HCT116 (cell line): Measurements from ENCODE around the gene HSPG2. TPM values are rescaled to one million over a fixed set of nuclear protein-coding genes. Genes with fewer than 3 reads are reported as not detected.

ENCODE experiments used
- ATAC-seq: fragments of 200-7000 bp; cut with Tn5 transposase; 2 replicates; pipeline ENCODE4 v1.9.1; 2020; ENCODE audit warnings: mild to moderate bottlenecking, moderate library complexity
- BruUV-seq: library from RNA; stranded (reverse); fragments of 400-500 nt; replicated peaks from 2 replicates; lab custom pipeline; 2021; lab: Mats Ljungman, UMichigan
- CTCF ChIA-PET: fragments of 300-600 bp; sonication (Branson Sonifier 250); formaldehyde crosslinking; loops from one replicate; lab custom pipeline; 2021; ENCODE audit warnings: antibody characterized with exemption; lab: Charles Lee
- POLR2A ChIA-PET: fragments of 300-600, 350-600 bp; sonication (Branson Sonifier 250); formaldehyde crosslinking; loops from one replicate; lab custom pipeline; 2021; ENCODE audit warnings: antibody characterized with exemption; lab: Charles Lee
- RAD21 ChIA-PET, 2 experiments: fragments of 300-600 bp; sonication (Branson Sonifier 250); formaldehyde crosslinking; loops; one replicate each; lab custom pipeline; 2023; ENCODE audit warnings: low total read pairs in 2 of 2; ENCODE audit not compliant: uncharacterized antibody in 2 of 2, unreplicated experiment in 2 of 2, low non-redundant PET in 1 of 2; lab: Charles Lee
- DNase-seq: peaks from one replicate; pipeline ENCODE4 v3.0.0-alpha.2; 2010; ENCODE audit warnings: low read depth, low spot score
- H2AFZ ChIP-seq: fragments of 200-600 bp; shearing (Covaris generic), sonication (generic); 2 replicates; pipeline ENCODE4 v1.6.1; 2017; ENCODE audit warnings: low read depth, mixed run types, mixed read lengths, antibody characterized with exemption, low read length; ENCODE audit not compliant: poor library complexity, severe bottlenecking
- H3K27ac ChIP-seq: 2 replicates; pipeline ENCODE4 v1.5.1; 2012; ENCODE audit warnings: low read depth, low read length
- H3K27me3 ChIP-seq: fragments of 200-600 bp; sonication (generic); 2 replicates; pipeline ENCODE4 v1.6.1; 2016; ENCODE audit warnings: mixed run types, low read length, mixed read lengths; ENCODE audit not compliant: insufficient read depth
- H3K36me3 ChIP-seq, 2 experiments: fragments of 200-500 bp in 1 of 2; fragments of 200-600 bp in 1 of 2; sonication (Bioruptor generic) in 1 of 2; sonication (generic) in 1 of 2; 2 replicates each; pipeline versions ENCODE4 v1.5.1 to v1.6.1; 2014 to 2016; ENCODE audit warnings: low read length in 2 of 2, inconsistent platforms in 1 of 2, mixed read lengths in 1 of 2, mixed run types in 1 of 2; ENCODE audit not compliant: insufficient read depth in 2 of 2, control insufficient read depth in 1 of 2
- H3K4me1 ChIP-seq, 2 experiments: fragments of 200-600 bp in 1 of 2; sonication (generic) in 1 of 2; 2 replicates each; pipeline versions ENCODE4 v1.5.1 to v1.6.1; 2012 to 2017; ENCODE audit warnings: low read length in 2 of 2, inconsistent platforms in 1 of 2, mild to moderate bottlenecking in 1 of 2, mixed read lengths in 1 of 2, mixed run types in 1 of 2, moderate library complexity in 1 of 2; ENCODE audit not compliant: insufficient read depth in 2 of 2, control insufficient read depth in 1 of 2
- H3K4me2 ChIP-seq: fragments of 200-600 bp; sonication (generic); 2 replicates; pipeline ENCODE4 v1.6.1; 2017; ENCODE audit warnings: mixed run types, low read length, mixed read lengths
- H3K4me3 ChIP-seq, 2 experiments: fragments of 200-600 bp in 1 of 2; sonication (generic) in 1 of 2; replicated peaks in 1 of 2; 2 replicates each; pipeline ENCODE4 v1.5.1; 2011 to 2016; ENCODE audit warnings: low read length in 2 of 2, control low read depth in 1 of 2, low read depth in 1 of 2, mild to moderate bottlenecking in 1 of 2, mixed read lengths in 1 of 2, mixed run types in 1 of 2
- H3K79me2 ChIP-seq: fragments of 200-600 bp; sonication (generic); 2 replicates; pipeline ENCODE4 v1.6.1; 2017; ENCODE audit warnings: mild to moderate bottlenecking, mixed run types, low read length, moderate library complexity, mixed read lengths; ENCODE audit not compliant: insufficient read depth
- H3K9ac ChIP-seq: fragments of 200-600 bp; sonication (generic); 2 replicates; pipeline ENCODE4 v1.6.1; 2016; ENCODE audit warnings: low read length, mixed read lengths
- H3K9me2 ChIP-seq: fragments of 200-600 bp; sonication (generic), shearing (Covaris generic); 2 replicates; pipeline ENCODE4 v1.6.1; 2017; ENCODE audit warnings: mixed run types, mild to moderate bottlenecking, moderate library complexity; ENCODE audit not compliant: insufficient read depth
- H3K9me3 ChIP-seq, 2 experiments: fragments of 200-500 bp in 1 of 2; fragments of 200-600 bp in 1 of 2; sonication (Bioruptor generic) in 1 of 2; sonication (generic) in 1 of 2; 2 replicates each; pipeline ENCODE4 v1.6.1; 2014 to 2017; ENCODE audit warnings: low read length in 2 of 2, mixed read lengths in 2 of 2, inconsistent platforms in 1 of 2, low read depth in 1 of 2, mild to moderate bottlenecking in 1 of 2, mixed run types in 1 of 2, moderate library complexity in 1 of 2; ENCODE audit not compliant: control insufficient read depth in 1 of 2, insufficient read depth in 1 of 2
- H4K20me1 ChIP-seq: fragments of 200-600 bp; sonication (generic), shearing (Covaris generic); 2 replicates; pipeline ENCODE4 v1.6.1; 2017; ENCODE audit warnings: mixed run types, mild to moderate bottlenecking, moderate library complexity; ENCODE audit not compliant: insufficient read depth
- CBX3 ChIP-seq: IDR thresholded peaks from 2 replicates; pipeline ENCODE4 v1.6.1; 2012; ENCODE audit warnings: low read depth
- EZH2 ChIP-seq: fragments of 200-600 bp; sonication (generic); IDR thresholded peaks from 2 replicates; pipeline ENCODE4 v1.6.1; 2017; ENCODE audit warnings: antibody characterized with exemption, mixed run types
- MAX ChIP-seq: IDR thresholded peaks from 2 replicates; pipeline ENCODE4 v1.6.1; 2012
- RAD21 ChIP-seq: IDR thresholded peaks from 2 replicates; pipeline ENCODE4 v1.6.1; 2012; ENCODE audit warnings: low read depth, mild to moderate bottlenecking
- REST ChIP-seq: IDR thresholded peaks from 2 replicates; pipeline ENCODE4 v1.6.1; 2012; ENCODE audit warnings: low read depth
- SIN3A ChIP-seq: IDR thresholded peaks from 2 replicates; pipeline ENCODE4 v1.6.1; 2012; ENCODE audit warnings: low read depth
- SP1 ChIP-seq: IDR thresholded peaks from 2 replicates; pipeline ENCODE4 v1.6.1; 2012; ENCODE audit warnings: low read depth
- SRF ChIP-seq: IDR thresholded peaks from 2 replicates; pipeline ENCODE4 v1.6.1; 2012; ENCODE audit warnings: low read depth
- TCF7L2 ChIP-seq: IDR thresholded peaks from 2 replicates; pipeline ENCODE4 v1.7.0; 2011; ENCODE audit warnings: borderline replicate concordance, inconsistent platforms; ENCODE audit not compliant: insufficient read depth, insufficient read length; ENCODE audit errors: extremely low read depth
- ZFX ChIP-seq: fragments of 450-650 bp; IDR thresholded peaks from 2 replicates; pipeline ENCODE4 v1.6.1; 2017
- intact Hi-C: fragments of 100-400 bp; cut with micrococcal nuclease; formaldehyde crosslinking; loops from 2 replicates; pipeline ENCODE4 v1.10.0; 2022
- total RNA-seq: library from RNA; stranded (reverse); gene quantifications from one replicate; pipeline ENCODE4 v1.2.1, GENCODE V29; 2021; ENCODE audit not compliant: unreplicated experiment

The HSPG2 gene
- total RNA-seq, 1 experiment from 2014 or later: 55.7 TPM

- Histone ChIP-seq H3K9ac (no peak overlapping the region), H2AFZ (no peak overlapping the region), H3K4me1 (peaks cover 8 to 13% of the 10 kb centered on the region in 2 experiments), H3K9me3 (no peaks in the 10 kb centered on the region), H3K27me3 (no peaks in the 10 kb centered on the region), H3K36me3 (peaks cover 0 to 4% of the 10 kb centered on the region in 2 experiments; a peak in 1 of 4 replicates), H3K4me2 (no peak overlapping the region), H3K9me2 (no peaks in the 10 kb centered on the region), H3K27ac (no peak overlapping the region), H4K20me1 (no peaks in the 10 kb centered on the region), H3K79me2 (no peaks in the 10 kb centered on the region), H3K4me3 (no peak overlapping the region)
- intact Hi-C loops: no loop called here
- DNase-seq (no peak), ATAC-seq (no peak)
- ChIA-PET CTCF (no interaction called here), POLR2A (no interaction called here), RAD21 (no interaction called here)
- BruUV-seq: no TSS peak
- TF ChIP-seq SIN3A (no peak), SRF (no peak), ZFX (no peak), CBX3 (no peak), EZH2 (no peak), SP1 (no peak), RAD21 (no peak)
These were observed 77.4 kb downstream of the HSPG2 start for GRCh38 chr1:21859669-21860179.

- Histone ChIP-seq H4K20me1 (no peaks in the 10 kb centered on the region), H2AFZ (no peak overlapping the region), H3K27me3 (no peaks in the 10 kb centered on the region), H3K4me2 (no peak overlapping the region), H3K9ac (no peak overlapping the region), H3K27ac (no peak overlapping the region), H3K9me3 (no peaks in the 10 kb centered on the region), H3K36me3 (peaks cover 0 to 4% of the 10 kb centered on the region in 2 experiments; a peak in 1 of 4 replicates), H3K9me2 (no peaks in the 10 kb centered on the region), H3K79me2 (no peaks in the 10 kb centered on the region), H3K4me1 (peaks cover 8 to 13% of the 10 kb centered on the region in 2 experiments), H3K4me3 (no peak overlapping the region)
- intact Hi-C loops: no loop called here
- RAD21 ChIA-PET: no interaction called here
- CTCF ChIA-PET: no interaction called here
- ATAC-seq: no peak
- TF ChIP-seq SRF (no peak), TCF7L2 (no peak), SP1 (no peak), MAX (no peak), REST (no peak)
- no TSS peak for BruUV-seq
- POLR2A ChIA-PET: no interaction called here
- DNase-seq: no peak
These were observed 79.1 kb downstream of the HSPG2 start for GRCh38 chr1:21857840-21858670.
